ENCODE measurements around the gene CD6. TPM values are rescaled to one million over a fixed set of nuclear protein-coding genes. Genes with fewer than 3 reads are reported as not detected.

Gene CD6
- total and polyA plus RNA-seq, 10 of the 15 experiments (the other 5 are each of a cell fraction or from before 2014, with no cell fraction given): 0.37 to 17.6 (median 6.2) TPM

- TF ChIP-seq E2F8 (IDR thresholded peaks at IDR 0.05; ENCODE audit: low read depth, partially characterized antibody) (no peak), BCL3 (IDR thresholded peaks at IDR 0.05; ENCODE audit: borderline replicate concordance, insufficient read depth, low read depth, low read length, poor library complexity, severe bottlenecking) (no peak), MEF2B (IDR thresholded peaks at IDR 0.05; ENCODE audit: partially characterized antibody, poor library complexity, severe bottlenecking) (no peak), GABPA (IDR thresholded peaks at IDR 0.05; ENCODE audit: low read depth) (no peak), BCL11A (IDR thresholded peaks at IDR 0.05; ENCODE audit: low read depth, low read length) (no peak), RELA (IDR thresholded peaks at IDR 0.05; ENCODE audit: borderline replicate concordance, partially characterized antibody) (no peak), TAF1 (IDR thresholded peaks at IDR 0.05; ENCODE audit: borderline replicate concordance, low read depth, low read length) (no peak), NR2F1 (conservative IDR thresholded peaks at IDR 0.05) (no peak), BACH1 (IDR thresholded peaks at IDR 0.05; ENCODE audit: borderline replicate concordance) (no peak), WRNIP1 (IDR thresholded peaks at IDR 0.05; ENCODE audit: borderline replicate concordance, low read depth, low read length) (no peak), ETV6 (conservative IDR thresholded peaks at IDR 0.05 in 1 of 2, IDR thresholded peaks at IDR 0.05 in 1 of 2; ENCODE audit: borderline replicate concordance in 1 of 2, low read depth in 1 of 2) (no peak), SUPT20H (IDR thresholded peaks at IDR 0.05; ENCODE audit: borderline replicate concordance, control insufficient read depth, low read depth, low read length) (no peak)
Observed at GRCh38 chr11:60987577-60988277, 16.2 kb downstream of the CD6 start.

More at GRCh38 chr11:60987577-60988277, 16.2 kb downstream of the CD6 start:
- SMC1A ChIA-PET (ENCODE audit: uncharacterized antibody, unreplicated experiment): no interaction called here
- POLR2A ChIA-PET: interaction anchor here (2.0 kb wide), 1 partner anchor 54 kb away, joined by 5 read pairs; no protein-coding TSS in a partner anchor
- no TSS peak for BruUV-seq (replicated peaks)
- H3K36me3 ChIP-seq (ENCODE audit: control insufficient read depth in 2 of 2, insufficient read depth in 2 of 2, low read length in 1 of 2): no peaks in the 10 kb centered on the region
- H3K79me2 ChIP-seq (ENCODE audit: control insufficient read depth, insufficient read depth, low read length): no peaks in the 10 kb centered on the region
- no peak overlapping the region for H3K9ac ChIP-seq (ENCODE audit: control insufficient read depth, insufficient read depth, low read length)
- H3K4me1 ChIP-seq (ENCODE audit: control insufficient read depth, insufficient read depth, low read length): peaks cover 10% of the 10 kb centered on the region; the same call in 1 of the 2 replicates
- ATAC-seq (no peak; the same call in 2 of the 3 replicates), FAIRE-seq (no peak), DNase-seq (ENCODE audit: low read depth, low spot score) (no peak)
- CTCF ChIA-PET: interaction anchor here (0.6 to 2.1 kb wide), 3 partner anchors 17 to 92 kb away, joined by 3 to 4 read pairs (median 3); no protein-coding TSS in a partner anchor
- 67% methylated on average over 8 of the region's 9 CpGs for WGBS (ENCODE audit: insufficient coverage, insufficient replicate concordance, low lambda C conversion rate, missing lambda C conversion rate)
- no peak overlapping the region for H3K27ac ChIP-seq (ENCODE audit: control insufficient read depth, insufficient read depth)
- H2AFZ ChIP-seq (ENCODE audit: control insufficient read depth, low read depth, low read length): no peak overlapping the region
- H3K4me3 ChIP-seq: no peak overlapping the region
- intact Hi-C loops (cut with micrococcal nuclease; ENCODE audit: unreplicated experiment) (no loop called here), in situ Hi-C loops (cut with MboI) (no loop called here)
- H4K20me1 ChIP-seq (ENCODE audit: control insufficient read depth, insufficient read depth): no peaks in the 10 kb centered on the region
- RAD21 ChIA-PET (ENCODE audit: unreplicated experiment): interaction anchor here (0.8 kb wide), 1 partner anchor 54 kb away, joined by 3 read pairs; no protein-coding TSS in a partner anchor
- no peaks in the 10 kb centered on the region for H3K9me3 ChIP-seq (replicated peaks; ENCODE audit: control insufficient read depth, insufficient read depth, low read length)
- H3K27me3 ChIP-seq (replicated peaks in 1 of 2; ENCODE audit: control insufficient read depth in 2 of 2, insufficient read depth in 2 of 2, low read length in 1 of 2): no peaks in the 10 kb centered on the region
- H3K4me2 ChIP-seq (ENCODE audit: control insufficient read depth, insufficient read depth): no peak overlapping the region
